ENCODE measurements around the gene CLK3.

GRCh38 chr15:74585857-74586256 lies 29.8 kb upstream of the CLK3 start:
- no peak for TF ChIP-seq ZNF274 (IDR thresholded peaks at IDR 0.05; ENCODE audit: low read depth, low read length)
- no peak for TF ChIP-seq YY1 (IDR thresholded peaks at IDR 0.05; ENCODE audit: insufficient read depth, insufficient read length)
- TF ChIP-seq SUZ12 (IDR thresholded peaks at IDR 0.05; ENCODE audit: extremely low read depth, insufficient read depth, insufficient read length), result no peak

Measured in NT2/D1 (cell line).